Thyroid gland (tissue), 4 donors: ENCODE results near the gene BEND3. TPM values are rescaled to one million over a fixed set of nuclear protein-coding genes. Genes with fewer than 3 reads are reported as not detected.
"Not testable (repeated sequence)": the region's sequence is repeated elsewhere in the genome, so short reads cannot be mapped to it uniquely, and the experiment has no call there.

ENCODE experiments used
- DNase-seq, 2 donors: peaks; one replicate each; pipeline ENCODE4 v3.0.0-alpha.2; 2019
- H3K27ac ChIP-seq, 3 donors: fragments of 200-600 bp; sonication (generic); 1 replicate in 2 of 3; 2 replicates in 1 of 3; pipeline ENCODE4 v1.5.1; 2016 to 2019; ENCODE audit warnings: mild to moderate bottlenecking in 1 of 3, moderate library complexity in 1 of 3
- H3K27me3 ChIP-seq: fragments of 200-600 bp; sonication (generic); one replicate; pipeline ENCODE4 v1.5.1; 2019
- H3K36me3 ChIP-seq, 2 donors: fragments of 200-600 bp; sonication (generic); one replicate each; pipeline ENCODE4 v1.5.1; 2016 to 2019
- H3K4me1 ChIP-seq, 2 donors: fragments of 200-600 bp; sonication (generic); one replicate each; pipeline ENCODE4 v1.5.1; 2017 to 2019
- H3K4me3 ChIP-seq, 3 donors: fragments of 200-600 bp; sonication (generic); replicated peaks in 1 of 3; 1 replicate in 2 of 3; 2 replicates in 1 of 3; pipeline ENCODE4 v1.5.1; 2016; ENCODE audit warnings: mild to moderate bottlenecking in 1 of 3
- H3K9me3 ChIP-seq: fragments of 200-600 bp; sonication (generic); one replicate; pipeline ENCODE4 v1.5.1; 2017
- CTCF ChIP-seq, 6 experiments: fragments of 200-600 bp in 3 of 6; fragments of 450-650 bp in 3 of 6; sonication (generic) in 3 of 6; IDR thresholded peaks; one replicate each; pipeline ENCODE4 v1.5.1; 2016 to 2019; ENCODE audit warnings: antibody characterized with exemption in 6 of 6, mild to moderate bottlenecking in 2 of 6, inconsistent platforms in 1 of 6, moderate library complexity in 1 of 6
- POLR2A ChIP-seq, 2 donors: fragments of 450-650 bp; IDR thresholded peaks; one replicate each; pipeline ENCODE4 v1.6.1; 2017; ENCODE audit warnings: antibody characterized with exemption in 2 of 2, mild to moderate bottlenecking in 2 of 2, moderate library complexity in 1 of 2
- WGBS, 2 donors: methylation state at CpG; one replicate each; pipeline ENCODE4 v1.1.5; 2017; 5-methylcytosine and 5-hydroxymethylcytosine counted together
- intact Hi-C: fragments of 100-400 bp; cut with DNase I; formaldehyde crosslinking; loops from one replicate; pipeline ENCODE4 v1.15.1; 2023
- small RNA-seq: library from RNA; depleted of rRNA; stranded (forward); fragments of <200 nt; gene quantifications from one replicate; pipeline ENCODE3, GENCODE V24; 2016
- total RNA-seq, 4 donors: library from RNA; depleted of rRNA; stranded (reverse); fragments of >200 nt; gene quantifications; one replicate each; pipeline ENCODE4 v1.2.3, GENCODE V29; 2016

The BEND3 gene
- total RNA-seq, 4 donors from 2014 or later = 2.5 to 5.9 (median 2.7) TPM

DNA sequence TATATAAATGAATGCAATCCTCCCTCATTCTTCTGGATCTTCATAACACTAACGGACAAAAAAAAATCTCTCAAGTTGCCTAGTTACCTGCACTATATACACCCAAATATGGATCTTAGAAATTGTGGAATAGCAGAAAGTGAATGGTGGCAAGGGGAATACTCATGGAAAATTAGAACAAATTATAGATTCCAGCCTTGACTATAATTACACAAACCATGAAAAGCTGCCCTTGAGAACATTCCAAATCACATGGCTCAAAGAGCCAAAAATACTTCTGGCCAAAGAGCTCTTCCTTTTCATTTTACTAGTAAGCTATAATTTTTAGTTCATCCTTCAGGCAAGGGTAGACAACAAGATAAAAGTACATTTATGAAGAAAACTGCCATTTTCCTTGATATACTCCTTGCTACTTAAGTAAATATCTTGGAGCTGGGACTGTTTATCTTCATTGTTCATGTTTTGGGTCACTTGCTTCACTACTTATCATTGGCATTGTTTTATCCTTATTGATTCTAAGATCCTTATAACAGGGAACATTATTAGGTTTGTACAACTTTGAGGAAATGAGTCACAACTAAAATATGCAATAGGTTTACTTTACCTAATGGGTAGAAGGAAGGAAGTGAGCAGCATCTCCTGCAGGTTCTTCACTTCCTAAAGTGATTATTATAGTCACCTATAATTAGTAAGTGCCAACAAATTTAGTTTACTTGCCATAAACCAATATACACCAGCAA is 93.7 kb downstream of the BEND3 start:
- 76 to 83% methylated on average over 1 of the region's 1 CpG for WGBS, 2 donors
- intact Hi-C loops = loop anchor here (10.0 kb wide), 1 partner anchor 213 kb away; no protein-coding TSS in a partner anchor
- Histone ChIP-seq H3K27ac (no peak overlapping the region), H3K36me3 (no peaks in the 10 kb centered on the region), H3K27me3 (no peaks in the 10 kb centered on the region), H3K4me1 (no peaks in the 10 kb centered on the region), H3K9me3 (no peaks in the 10 kb centered on the region), H3K4me3 (no peak overlapping the region)
- no peak for TF ChIP-seq POLR2A (IDR thresholded peaks at IDR 0.05)
- TF ChIP-seq CTCF (IDR thresholded peaks at IDR 0.05) = no peak
- DNase-seq = no peak

GRCh38 chr6:107020239-107020638 is 95.1 kb downstream of the BEND3 start:
- no peak for DNase-seq
- WGBS, 2 donors = 82% methylated on average over 4 of the region's 4 CpGs
- Histone ChIP-seq H3K36me3 (no peaks in the 10 kb centered on the region), H3K27ac (no peak overlapping the region), H3K9me3 (no peaks in the 10 kb centered on the region), H3K27me3 (no peaks in the 10 kb centered on the region), H3K4me1 (no peaks in the 10 kb centered on the region), H3K4me3 (no peak overlapping the region)
- intact Hi-C loops = loop anchor here (10.0 kb wide), 1 partner anchor 215 kb away; no protein-coding TSS in a partner anchor
- TF ChIP-seq CTCF (IDR thresholded peaks at IDR 0.05) (no peak), POLR2A (IDR thresholded peaks at IDR 0.05) (no peak)

DNA sequence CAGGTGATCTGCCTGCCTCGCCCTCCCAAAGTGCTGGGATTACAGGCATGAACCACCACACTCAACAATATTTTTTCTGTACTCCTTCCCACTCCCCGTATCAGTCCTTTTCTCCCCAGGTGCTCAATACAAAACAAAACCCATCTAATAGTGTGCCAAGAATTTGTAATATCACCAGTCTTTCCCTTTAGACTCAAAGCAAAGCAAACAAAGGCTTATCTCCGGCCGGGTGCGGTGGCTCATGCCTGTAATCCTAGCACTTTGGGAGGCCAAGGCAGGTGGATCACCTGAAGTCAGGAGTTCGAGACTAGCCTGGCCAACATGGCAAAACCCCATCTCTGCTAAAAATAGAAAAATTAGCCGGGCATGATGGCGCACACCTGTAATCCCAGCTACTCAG is 95.7 kb downstream of the BEND3 start:
- intact Hi-C loops = loop anchor here (10.0 kb wide), 1 partner anchor 215 kb away; no protein-coding TSS in a partner anchor
- H3K4me1 ChIP-seq, H3K27ac ChIP-seq, DNase-seq, H3K4me3 ChIP-seq, H3K27me3 ChIP-seq, H3K9me3 ChIP-seq, H3K36me3 ChIP-seq: not testable (repeated sequence)
- WGBS, 2 donors = 86 to 87% methylated on average over 8 of the region's 8 CpGs

- intact Hi-C loops = no loop called here
- Histone ChIP-seq H3K27ac (no peak overlapping the region), H3K9me3 (no peaks in the 10 kb centered on the region), H3K27me3 (no peaks in the 10 kb centered on the region), H3K4me1 (no peaks in the 10 kb centered on the region), H3K36me3 (no peaks in the 10 kb centered on the region), H3K4me3 (no peak overlapping the region)
- TF ChIP-seq POLR2A (IDR thresholded peaks at IDR 0.05) (no peak), CTCF (IDR thresholded peaks at IDR 0.05) (no peak)
- DNase-seq = no peak
- WGBS, 2 donors = 88 to 90% methylated on average over 5 of the region's 5 CpGs
Observed at GRCh38 chr6:107019047-107019446, 96.3 kb downstream of the BEND3 start.

Small RNAs within 50 kb of the gene (small RNA-seq; reads per million reads assigned to genes)
- gene RNU6-1299P = not detected

Other genes with a start within 250 kb of the BEND3 start
- 1,000 to 10,000 TPM; 1,557 to 2,748 (median 2,297) TPM for gene CD24, start 140.8 kb downstream of the BEND3 start, total RNA-seq
- 10 to 100 TPM; 12.8 to 31.3 (median 21.1) TPM for gene MTRES1, start 87.3 kb downstream of the BEND3 start, total RNA-seq